ENCODE results near the gene CIB1.
"Not testable (repeated sequence)": the region's sequence is repeated elsewhere in the genome, so short reads cannot be mapped to it uniquely, and the experiment has no call there.

GRCh38 chr15:90278467-90278866 lies 44.7 kb upstream of the CIB1 start:
- TF ChIP-seq CTCF, POLR2A (IDR thresholded peaks at IDR 0.05): not testable (repeated sequence)

All from uterus (tissue), 2 donors.